Measurements from ENCODE around the gene INPP5J.
"Not testable (repeated sequence)": the region's sequence is repeated elsewhere in the genome, so short reads cannot be mapped to it uniquely, and the experiment has no call there.

Gene INPP5J

GRCh38 chr22:31160328-31160978 is 37.7 kb downstream of the INPP5J start:
- Mint-ChIP-seq H3K36me3 (ENCODE audit: low read depth) (peaks cover 4% of the 10 kb centered on the region), H3K4me1 (peaks cover 35% of the 10 kb centered on the region), H3K27me3 (no peaks in the 10 kb centered on the region), H3K9me3 (no peaks in the 10 kb centered on the region), H3K4me3 (peak overlapping the region; percentile 97), H3K27ac (peak overlapping the region; percentile 96)
- ATAC-seq: peak; percentile 41
- DNase-seq: peak; percentile 15

GRCh38 chr22:31161386-31161785 is 38.6 kb downstream of the INPP5J start:
- Mint-ChIP-seq H3K4me1 (peaks cover 35% of the 10 kb centered on the region), H3K36me3 (ENCODE audit: low read depth) (peaks cover 5% of the 10 kb centered on the region), H3K9me3 (no peaks in the 10 kb centered on the region), H3K4me3 (peak overlapping the region; percentile 97), H3K27ac (peak overlapping the region; percentile 96), H3K27me3 (no peaks in the 10 kb centered on the region)
- ATAC-seq (no peak), DNase-seq (no peak)

- H3K9me3 Mint-ChIP-seq: no peaks in the 10 kb centered on the region
- peak overlapping the region; percentile 97 for H3K4me3 Mint-ChIP-seq
- H3K27ac Mint-ChIP-seq: no peak overlapping the region
- H3K36me3 Mint-ChIP-seq (ENCODE audit: low read depth): peaks cover 6% of the 10 kb centered on the region
- ATAC-seq (no peak), DNase-seq (no peak)
- no peaks in the 10 kb centered on the region for H3K27me3 Mint-ChIP-seq
- H3K4me1 Mint-ChIP-seq: peaks cover 35% of the 10 kb centered on the region
These were observed 39.4 kb downstream of the INPP5J start for GRCh38 chr22:31162015-31162765.

GRCh38 chr22:31170971-31171370 is 48.2 kb downstream of the INPP5J start:
- H3K36me3 Mint-ChIP-seq (ENCODE audit: low read depth): peaks cover 10% of the 10 kb centered on the region
- ATAC-seq (no peak), DNase-seq (no peak)
- H3K27me3 Mint-ChIP-seq: no peaks in the 10 kb centered on the region
- peaks cover 31% of the 10 kb centered on the region for H3K4me1 Mint-ChIP-seq
- no peaks in the 10 kb centered on the region for H3K9me3 Mint-ChIP-seq
- H3K4me3 Mint-ChIP-seq: no peak overlapping the region
- no peak overlapping the region for H3K27ac Mint-ChIP-seq

- H3K27me3 Mint-ChIP-seq; H3K9me3 Mint-ChIP-seq; H3K4me3 Mint-ChIP-seq; H3K36me3 Mint-ChIP-seq (ENCODE audit: low read depth); ATAC-seq; H3K27ac Mint-ChIP-seq; DNase-seq: not testable (repeated sequence)
- H3K4me1 Mint-ChIP-seq: peaks cover 31% of the 10 kb centered on the region
These were observed 49.0 kb downstream of the INPP5J start for GRCh38 chr22:31171734-31172133.

GRCh38 chr22:31173386-31174145 is 50.8 kb downstream of the INPP5J start:
- H3K27me3 Mint-ChIP-seq: no peaks in the 10 kb centered on the region
- peaks cover 13% of the 10 kb centered on the region for H3K36me3 Mint-ChIP-seq (ENCODE audit: low read depth)
- peak overlapping the region; percentile 19 for H3K4me3 Mint-ChIP-seq
- ATAC-seq (peak; percentile 94), DNase-seq (no peak)
- H3K4me1 Mint-ChIP-seq: peaks cover 22% of the 10 kb centered on the region
- H3K27ac Mint-ChIP-seq: peak overlapping the region; percentile 81
- H3K9me3 Mint-ChIP-seq: no peaks in the 10 kb centered on the region

- Mint-ChIP-seq H3K4me1 (peaks cover 24% of the 10 kb centered on the region), H3K4me3 (no peak overlapping the region), H3K27ac (no peak overlapping the region), H3K9me3 (no peaks in the 10 kb centered on the region), H3K36me3 (ENCODE audit: low read depth) (peaks cover 13% of the 10 kb centered on the region), H3K27me3 (no peaks in the 10 kb centered on the region)
- DNase-seq: no peak
- ATAC-seq: no peak
These were observed 54.2 kb downstream of the INPP5J start for GRCh38 chr22:31176923-31177322.

GRCh38 chr22:31177420-31178162 is 54.8 kb downstream of the INPP5J start:
- no peak for DNase-seq
- Mint-ChIP-seq H3K4me1 (peaks cover 21% of the 10 kb centered on the region), H3K36me3 (ENCODE audit: low read depth) (peaks cover 17% of the 10 kb centered on the region), H3K9me3 (no peaks in the 10 kb centered on the region), H3K27me3 (no peaks in the 10 kb centered on the region), H3K27ac (no peak overlapping the region), H3K4me3 (no peak overlapping the region)
- no peak for ATAC-seq

GRCh38 chr22:31178859-31179258 is 56.1 kb downstream of the INPP5J start:
- no peaks in the 10 kb centered on the region for H3K9me3 Mint-ChIP-seq
- DNase-seq (no peak), ATAC-seq (no peak)
- no peak overlapping the region for H3K27ac Mint-ChIP-seq
- no peaks in the 10 kb centered on the region for H3K27me3 Mint-ChIP-seq
- H3K4me1 Mint-ChIP-seq: peaks cover 8% of the 10 kb centered on the region
- peaks cover 15% of the 10 kb centered on the region for H3K36me3 Mint-ChIP-seq (ENCODE audit: low read depth)
- no peak overlapping the region for H3K4me3 Mint-ChIP-seq

- H3K36me3 Mint-ChIP-seq (ENCODE audit: low read depth): peaks cover 14% of the 10 kb centered on the region
- H3K9me3 Mint-ChIP-seq: no peaks in the 10 kb centered on the region
These were observed 56.6 kb downstream of the INPP5J start for GRCh38 chr22:31179345-31179744.

GRCh38 chr22:31184015-31184414 is 61.2 kb downstream of the INPP5J start:
- H3K9me3 Mint-ChIP-seq: no peaks in the 10 kb centered on the region
- peaks cover 4% of the 10 kb centered on the region for H3K4me1 Mint-ChIP-seq
- DNase-seq: no peak
- H3K27ac Mint-ChIP-seq: no peak overlapping the region
- H3K36me3 Mint-ChIP-seq (ENCODE audit: low read depth): peaks cover 10% of the 10 kb centered on the region
- no peak overlapping the region for H3K4me3 Mint-ChIP-seq
- H3K27me3 Mint-ChIP-seq: no peaks in the 10 kb centered on the region
- no peak for ATAC-seq

More at GRCh38 chr22:31179345-31179744, 56.6 kb downstream of the INPP5J start:
- DNase-seq (no peak), ATAC-seq (no peak)
- H3K27ac Mint-ChIP-seq: no peak overlapping the region
- no peak overlapping the region for H3K4me3 Mint-ChIP-seq
- no peaks in the 10 kb centered on the region for H3K27me3 Mint-ChIP-seq
- peaks cover 4% of the 10 kb centered on the region for H3K4me1 Mint-ChIP-seq

Data from activated naive CD8-positive, alpha-beta T cell treated with anti-CD3 and anti-CD28 coated beads, Interleukin-2, amount 50 U/mL, for 24 hours (primary cell).